T-helper 2 cell treated with Interferon-gamma antibody and Interleukin-4, amounts not matched to agents 100 ng/mL and 5 ng/mL, for 36 hours (primary cell): ENCODE measurements around the gene KPNA4. TPM values are rescaled to one million over a fixed set of nuclear protein-coding genes. Genes with fewer than 3 reads are reported as not detected.
"Not testable (repeated sequence)": the region's sequence is repeated elsewhere in the genome, so short reads cannot be mapped to it uniquely, and the experiment has no call there.

Source experiments
- intact Hi-C: fragments of 100-400 bp; cut with micrococcal nuclease; formaldehyde crosslinking; loops from one replicate; pipeline ENCODE4 v1.15.1; 2023
- total RNA-seq: library from RNA; stranded (reverse); gene quantifications from 2 replicates; pipeline ENCODE4 v1.2.3, GENCODE V29; 2022

The KPNA4 gene
- total RNA-seq, 1 donor from 2014 or later = 52.9 TPM

GRCh38 chr3:160454995-160455394, 110.4 kb downstream of the KPNA4 start:
- intact Hi-C loops = no loop called here

- intact Hi-C loops = not testable (repeated sequence)
Observed at GRCh38 chr3:160452251-160452650, 113.1 kb downstream of the KPNA4 start.

GRCh38 chr3:160451602-160452001, 113.8 kb downstream of the KPNA4 start:
- intact Hi-C loops = no loop called here

- intact Hi-C loops = no loop called here
Observed at GRCh38 chr3:160450846-160451245, 114.5 kb downstream of the KPNA4 start.

- intact Hi-C loops = loop anchor here (1.0 to 2.0 kb wide), 5 partner anchors 37 to 423 kb away; partner anchors contain the start of genes IFT80, KPNA4 and SMC4
Observed at GRCh38 chr3:160449636-160450598, 115.5 kb downstream of the KPNA4 start, which contains the start of gene TRIM59. TSS of gene TRIM59 (minus strand) at chr3:160449786. CDS start at chr3:160439183, 10,603 bp downstream.

GRCh38 chr3:160448845-160449635, 116.3 kb downstream of the KPNA4 start:
- intact Hi-C loops = loop anchor here (1.0 to 2.0 kb wide), 5 partner anchors 38 to 422 kb away; partner anchors contain the start of genes IFT80, KPNA4 and SMC4

- intact Hi-C loops = no loop called here
Observed at GRCh38 chr3:160447544-160447943, 117.8 kb downstream of the KPNA4 start.

- intact Hi-C loops = no loop called here
Observed at GRCh38 chr3:160446522-160447056, 118.8 kb downstream of the KPNA4 start.

GRCh38 chr3:160445854-160446253, 119.5 kb downstream of the KPNA4 start:
- intact Hi-C loops = no loop called here

Other genes with a start within 250 kb of the KPNA4 start
- 25.7 and 26.7 TPM in 2 replicates for gene IFT80, start 166.3 kb downstream of the KPNA4 start, total RNA-seq
- gene SMC4, start 165.9 kb downstream of the KPNA4 start, total RNA-seq = 290 TPM in 2 replicates
- gene TRIM59, start 115.8 kb downstream of the KPNA4 start, total RNA-seq = 50.6 and 51.7 TPM in 2 replicates
- not detected in 2 replicates for gene ARL14, start 111.6 kb upstream of the KPNA4 start, total RNA-seq
- 2.6 and 4.0 TPM in 2 replicates for gene PPM1L, start 190.7 kb upstream of the KPNA4 start, total RNA-seq